HepG2 (cell line): ENCODE data around the gene JAKMIP3. TPM values are rescaled to one million over a fixed set of nuclear protein-coding genes. Genes with fewer than 3 reads are reported as not detected.

Source experiments
- ATAC-seq: fragments of 200-7000 bp; cut with Tn5 transposase; 3 replicates; pipeline ENCODE4 v1.9.1; 2020; ENCODE audit warnings: mild to moderate bottlenecking, moderate library complexity
- BruUV-seq: library from RNA; stranded (reverse); fragments of 400-500 nt; replicated peaks from 2 replicates; lab custom pipeline; 2021; lab: Mats Ljungman, UMichigan
- CTCF ChIA-PET: fragments of 300-600 bp; formaldehyde crosslinking; extraction: SDS; loops from one replicate; lab custom pipeline; 2021; ENCODE audit warnings: low total read pairs, inconsistent platforms, low intra/inter-chr PET ratio; lab: Yijun Ruan, JAX
- POLR2A ChIA-PET: fragments of 350-600 bp; sonication (Branson Sonifier 250); formaldehyde crosslinking; loops from one replicate; lab custom pipeline; 2020; ENCODE audit warnings: antibody characterized with exemption, inconsistent platforms; lab: Yijun Ruan, JAX
- DNase-seq: peaks from one replicate; pipeline ENCODE4 v3.0.0-alpha.2; 2015; ENCODE audit warnings: low spot score
- FAIRE-seq: peaks from 3 replicates; lab custom pipeline; 2011; peaks lifted over from hg19 to GRCh38; lab: Jason Lieb, UNC
- H2AFZ ChIP-seq: one replicate; pipeline ENCODE4 v1.6.1; 2011; ENCODE audit warnings: low read length, inconsistent platforms
- H3K27ac ChIP-seq: fragments of 300-600 bp; 3 replicates; pipeline ENCODE4 v1.8.0; 2011; ENCODE audit warnings: mixed run types, mild to moderate bottlenecking, mixed read lengths, low read length, inconsistent platforms; ENCODE audit not compliant: insufficient read depth; ENCODE audit errors: extremely low read length
- H3K27me3 ChIP-seq, 2 experiments: fragments of 200-600 bp in 1 of 2; 2 replicates in 1 of 2; 3 replicates in 1 of 2; pipeline versions ENCODE4 v1.6.0 to v1.8.0; 2011; ENCODE audit warnings: low read length in 2 of 2, mild to moderate bottlenecking in 2 of 2, moderate library complexity in 2 of 2, inconsistent platforms in 1 of 2; ENCODE audit not compliant: insufficient read depth in 2 of 2, control insufficient read depth in 1 of 2
- H3K36me3 ChIP-seq, 2 experiments: fragments of 200-600 bp in 1 of 2; replicated peaks in 1 of 2; 2 replicates in 1 of 2; 3 replicates in 1 of 2; pipeline versions ENCODE4 v1.5.1 to v1.8.0; 2011; ENCODE audit warnings: low read length in 2 of 2, inconsistent platforms in 1 of 2; ENCODE audit not compliant: insufficient read depth in 2 of 2, control insufficient read depth in 1 of 2
- H3K4me1 ChIP-seq: 2 replicates; pipeline ENCODE4 v1.5.1; 2012; ENCODE audit warnings: low read length, inconsistent platforms; ENCODE audit not compliant: insufficient read depth
- H3K4me2 ChIP-seq: 2 replicates; pipeline ENCODE4 v1.6.0; 2011; ENCODE audit warnings: low read depth, low read length, inconsistent platforms
- H3K4me3 ChIP-seq, 3 experiments: fragments of 200-600 bp in 1 of 3; sonication (generic), shearing (Covaris generic) in 1 of 3; replicated peaks in 1 of 3; 2 replicates each; pipeline ENCODE4 v1.5.1; 2011 to 2016; ENCODE audit warnings: low read length in 3 of 3, inconsistent platforms in 2 of 3, low read depth in 2 of 3, mild to moderate bottlenecking in 2 of 3, control low read depth in 1 of 3, mixed read lengths in 1 of 3; ENCODE audit not compliant: insufficient read depth in 1 of 3
- H3K79me2 ChIP-seq: one replicate; pipeline ENCODE4 v1.6.1; 2011; ENCODE audit warnings: low read length, inconsistent platforms; ENCODE audit not compliant: insufficient read depth
- H3K9ac ChIP-seq: 2 replicates; pipeline ENCODE4 v1.6.0; 2011; ENCODE audit warnings: mild to moderate bottlenecking, low read depth, low read length, inconsistent platforms; ENCODE audit not compliant: insufficient read depth
- H3K9me3 ChIP-seq: 2 replicates; pipeline ENCODE4 v1.5.1; 2012; ENCODE audit warnings: mild to moderate bottlenecking, low read length
- H4K20me1 ChIP-seq: 2 replicates; pipeline ENCODE4 v1.6.0; 2011; ENCODE audit warnings: inconsistent platforms, mild to moderate bottlenecking, low read length, moderate library complexity; ENCODE audit not compliant: insufficient read depth
- AGO2 ChIP-seq: fragments of 200-400 bp; formaldehyde crosslinking; optimal IDR thresholded peaks from 2 replicates; pipeline ENCODE3; 2017; ENCODE audit warnings: mild to moderate bottlenecking, low read depth, low read length, moderate library complexity
- ASH2L ChIP-seq: fragments of 300-600, 200-600 bp; sonication (generic); IDR thresholded peaks from 2 replicates; pipeline ENCODE4 v1.7.0; 2017; ENCODE audit warnings: low read depth, mild to moderate bottlenecking, moderate library complexity, mixed read lengths, low read length; ENCODE audit not compliant: insufficient read length
- ATF7-NPFF ChIP-seq: sonication (generic); formaldehyde crosslinking; IDR thresholded peaks from 2 replicates; pipeline ENCODE4 v1.8.1; 2023; ENCODE audit warnings: mild to moderate bottlenecking, low read depth, missing genetic modification reagents, moderate library complexity
- FOXJ3 ChIP-seq: sonication (generic); formaldehyde crosslinking; IDR thresholded peaks from 2 replicates; pipeline ENCODE4 v1.4.0; 2020; ENCODE audit warnings: missing genetic modification reagents, mild to moderate bottlenecking, borderline replicate concordance
- HMG20B ChIP-seq: conservative IDR thresholded peaks from 2 replicates; pipeline ENCODE4 v1.6.1; 2016; ENCODE audit warnings: missing genetic modification reagents, missing compliant biosample characterization
- HNRNPL ChIP-seq: fragments of 200-400 bp; formaldehyde crosslinking; IDR thresholded peaks from 2 replicates; pipeline ENCODE4 v1.6.1; 2017; ENCODE audit warnings: mild to moderate bottlenecking, low read depth, low read length
- NBN ChIP-seq: fragments of 450-650 bp; conservative IDR thresholded peaks from 2 replicates; pipeline ENCODE4 v1.6.1; 2017
- NFKB2 ChIP-seq: sonication (generic); formaldehyde crosslinking; IDR thresholded peaks from 2 replicates; pipeline ENCODE4 v1.4.0; 2020; ENCODE audit warnings: missing genetic modification reagents, borderline replicate concordance
- PAF1 ChIP-seq: IDR thresholded peaks from 2 replicates; pipeline ENCODE4 v1.6.1; 2016; ENCODE audit warnings: missing genetic modification reagents, missing compliant biosample characterization
- POLR2AphosphoS2 ChIP-seq: IDR thresholded peaks from 2 replicates; pipeline ENCODE4 v1.6.1; 2011; ENCODE audit warnings: low read depth, low read length, improper control_type of control experiment
- SPEN ChIP-seq: sonication (generic); formaldehyde crosslinking; IDR thresholded peaks from 2 replicates; pipeline ENCODE4 v1.5.1; 2020; ENCODE audit warnings: low read depth, mild to moderate bottlenecking, missing genetic modification reagents
- THRA ChIP-seq: sonication (generic); formaldehyde crosslinking; IDR thresholded peaks from 2 replicates; pipeline ENCODE4 v1.4.0; 2020; ENCODE audit warnings: missing genetic modification reagents, borderline replicate concordance
- ZMYM2 ChIP-seq: sonication (generic); formaldehyde crosslinking; IDR thresholded peaks from 2 replicates; pipeline ENCODE4 v1.8.0; 2022; ENCODE audit warnings: mild to moderate bottlenecking, missing genetic modification reagents
- ZNF274 ChIP-seq: sonication (generic); formaldehyde crosslinking; IDR thresholded peaks from 2 replicates; pipeline ENCODE4 v1.5.1; 2020; ENCODE audit warnings: mild to moderate bottlenecking, missing genetic modification reagents
- ZNF383 ChIP-seq: sonication (generic); formaldehyde crosslinking; IDR thresholded peaks from 2 replicates; pipeline ENCODE4 v1.4.0; 2020; ENCODE audit warnings: missing genetic modification reagents, mild to moderate bottlenecking, borderline replicate concordance
- ZNF451 ChIP-seq: sonication (generic); formaldehyde crosslinking; IDR thresholded peaks from 2 replicates; pipeline ENCODE4 v1.5.0; 2020; ENCODE audit warnings: mild to moderate bottlenecking, missing genetic modification reagents
- ZNF776 ChIP-seq: sonication (generic); formaldehyde crosslinking; IDR thresholded peaks from 2 replicates; pipeline ENCODE4 v1.4.0; 2020; ENCODE audit warnings: mild to moderate bottlenecking, missing genetic modification reagents
- ZNF816 ChIP-seq: sonication (generic); formaldehyde crosslinking; IDR thresholded peaks from 2 replicates; pipeline ENCODE4 v1.8.0; 2022; ENCODE audit warnings: missing genetic modification reagents, mild to moderate bottlenecking, borderline replicate concordance
- WGBS: methylation state at CpG from one replicate; pipeline ENCODE4 v1.1.6; 2017; ENCODE audit warnings: low lambda C conversion rate; 5-methylcytosine and 5-hydroxymethylcytosine counted together
- in situ Hi-C: cut with HindIII; loops from 2 replicates; pipeline ENCODE4 v1.10.0; 2017; ENCODE audit warnings: low pct_unique_long_range_greater_than_20kb; ENCODE audit not compliant: extremely low pct_ligation_motif_present
- intact Hi-C: fragments of 100-400 bp; cut with micrococcal nuclease; formaldehyde crosslinking; loops from one replicate; pipeline ENCODE4 v1.10.0; 2022; ENCODE audit not compliant: unreplicated experiment
- polyA plus RNA-seq, 8 experiments: library from polyadenylated mRNA; depleted of rRNA in 3 of 8; stranded (reverse) in 7 of 8; unstranded in 1 of 8; fragments of >200 nt; fragmentation: Illumina TruSeq in 4 of 8; extraction: Trizol in 4 of 8; gene quantifications; 2 replicates each; pipeline versions ENCODE4 v1.2.1 to v1.2.3, GENCODE V29; 2011 to 2016; ENCODE audit warnings: low read depth in 4 of 8, missing spikeins in 1 of 8, mixed read lengths in 1 of 8; ENCODE audit not compliant: insufficient read depth in 1 of 8
- total RNA-seq, 5 experiments: library from RNA; depleted of rRNA; stranded (reverse); fragments of >200 nt; fragmentation: Illumina TruSeq; extraction: Trizol; gene quantifications; 2 replicates each; pipeline ENCODE4 v1.2.3, GENCODE V29; 2016; ENCODE audit warnings: low read depth in 1 of 5
- TF ChIP-seq, protein P1 (sequence below): sonication (generic); formaldehyde crosslinking; IDR thresholded peaks from 2 replicates; pipeline ENCODE4 v1.8.0; 2022; ENCODE audit warnings: mild to moderate bottlenecking, missing genetic modification reagents, borderline replicate concordance
- TF ChIP-seq, protein P2 (sequence below): sonication (generic); formaldehyde crosslinking; IDR thresholded peaks from 2 replicates; pipeline ENCODE4 v1.5.0; 2020; ENCODE audit warnings: missing genetic modification reagents, mild to moderate bottlenecking, borderline replicate concordance

JAKMIP3 gene
- total and polyA plus RNA-seq, 2 of the 13 experiments (the other 11 are each of a cell fraction or from before 2014, with no cell fraction given) = 0.03 to 0.11 TPM

DNA sequence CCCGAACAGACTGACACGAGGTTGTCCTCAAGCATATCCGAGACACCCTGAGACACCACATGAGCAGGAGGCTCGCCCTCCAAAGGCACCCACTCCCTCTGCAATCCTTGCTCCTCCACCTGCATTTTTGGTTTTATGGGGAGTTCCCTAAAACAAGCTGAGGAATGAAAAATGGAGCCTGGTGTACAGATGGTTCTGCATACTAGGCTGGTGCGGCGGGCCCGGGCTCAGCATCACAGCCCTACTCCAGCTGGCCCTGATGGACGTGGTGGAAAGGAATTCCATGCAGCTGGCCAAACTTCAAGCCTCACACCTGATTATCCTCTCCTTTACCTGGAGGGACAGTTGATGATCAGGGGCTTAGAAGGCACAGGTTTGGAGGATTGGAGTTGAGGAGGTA, 30.3 kb upstream of the JAKMIP3 start:
- WGBS = 26% methylated on average over 6 of the region's 8 CpGs
- ChIA-PET CTCF (interaction anchor here (0.7 kb wide), 1 partner anchor 15 kb away, joined by 3 read pairs; no protein-coding TSS in a partner anchor), POLR2A (no interaction called here)
- Histone ChIP-seq H3K9me3 (no peaks in the 10 kb centered on the region), H3K4me3 (no peak overlapping the region), H2AFZ (no peak overlapping the region), H3K4me2 (no peak overlapping the region), H3K79me2 (no peaks in the 10 kb centered on the region), H3K27ac (no peak overlapping the region), H4K20me1 (no peaks in the 10 kb centered on the region; the same call in 1 of the 2 replicates), H3K27me3 (peaks cover 18 to 84% of the 10 kb centered on the region in 2 experiments), H3K36me3 (no peaks in the 10 kb centered on the region), H3K4me1 (no peaks in the 10 kb centered on the region), H3K9ac (no peak overlapping the region)
- no peak for DNase-seq
- TF ChIP-seq ZNF451 (CRISPR knock-in tag) (no peak), AGO2 (no peak), HNRNPL (no peak), SPEN (CRISPR knock-in tag) (no peak), ZNF383 (CRISPR knock-in tag) (no peak), POLR2AphosphoS2 (no peak), ZNF816 (CRISPR knock-in tag) (no peak), NBN (no peak), ZNF776 (CRISPR knock-in tag) (no peak), ATF7-NPFF (CRISPR knock-in tag) (no peak), FOXJ3 (CRISPR knock-in tag) (no peak), ASH2L (no peak), NFKB2 (CRISPR knock-in tag) (no peak), THRA (no peak), ZNF274 (no peak), HMG20B (no peak), PAF1 (CRISPR knock-in tag) (no peak), ZMYM2 (no peak)
- TF ChIP-seq, protein P1, sequence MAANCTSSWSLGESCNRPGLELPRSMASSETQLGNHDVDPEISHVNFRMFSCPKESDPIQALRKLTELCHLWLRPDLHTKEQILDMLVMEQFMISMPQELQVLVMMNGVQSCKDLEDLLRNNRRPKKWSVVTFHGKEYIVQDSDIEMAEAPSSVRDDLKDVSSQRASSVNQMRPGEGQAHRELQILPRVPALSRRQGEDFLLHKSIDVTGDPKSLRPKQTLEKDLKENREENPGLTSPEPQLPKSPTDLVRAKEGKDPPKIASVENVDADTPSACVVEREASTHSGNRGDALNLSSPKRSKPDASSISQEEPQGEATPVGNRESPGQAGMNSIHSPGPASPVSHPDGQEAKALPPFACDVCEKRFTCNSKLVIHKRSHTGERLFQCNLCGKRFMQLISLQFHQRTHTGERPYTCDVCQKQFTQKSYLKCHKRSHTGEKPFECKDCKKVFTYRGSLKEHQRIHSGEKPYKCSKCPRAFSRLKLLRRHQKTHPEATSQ = no peak
- TF ChIP-seq, protein P2, sequence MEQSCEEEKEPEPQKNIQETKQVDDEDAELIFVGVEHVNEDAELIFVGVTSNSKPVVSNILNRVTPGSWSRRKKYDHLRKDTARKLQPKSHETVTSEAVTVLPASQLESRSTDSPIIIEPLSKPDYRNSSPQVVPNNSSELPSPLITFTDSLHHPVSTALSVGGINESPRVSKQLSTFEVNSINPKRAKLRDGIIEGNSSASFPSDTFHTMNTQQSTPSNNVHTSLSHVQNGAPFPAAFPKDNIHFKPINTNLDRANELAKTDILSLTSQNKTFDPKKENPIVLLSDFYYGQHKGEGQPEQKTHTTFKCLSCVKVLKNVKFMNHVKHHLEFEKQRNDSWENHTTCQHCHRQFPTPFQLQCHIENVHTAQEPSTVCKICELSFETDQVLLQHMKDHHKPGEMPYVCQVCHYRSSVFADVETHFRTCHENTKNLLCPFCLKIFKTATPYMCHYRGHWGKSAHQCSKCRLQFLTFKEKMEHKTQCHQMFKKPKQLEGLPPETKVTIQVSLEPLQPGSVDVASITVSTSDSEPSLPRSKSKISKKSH (CRISPR knock-in tag) = no peak
- in situ Hi-C loops (no loop called here), intact Hi-C loops (no loop called here)
- no peak for FAIRE-seq
- ATAC-seq = no peak
- BruUV-seq = no TSS peak
